ENCODE results near the gene HOXC11.

HOXC11 gene

GRCh38 chr12:53985994-53986685 is 13.2 kb downstream of the HOXC11 start:
- DNase-seq: no peak

- DNase-seq: no peak
These were observed 14.0 kb downstream of the HOXC11 start for GRCh38 chr12:53986686-53987483.

- no peak for DNase-seq
These were observed 14.9 kb downstream of the HOXC11 start for GRCh38 chr12:53987787-53988230.

- DNase-seq: no peak
These were observed 15.8 kb downstream of the HOXC11 start for GRCh38 chr12:53988541-53989226.

- peak; percentile 23 for DNase-seq
These were observed 16.5 kb downstream of the HOXC11 start for GRCh38 chr12:53989227-53990113.

- no peak for DNase-seq
These were observed 17.6 kb downstream of the HOXC11 start for GRCh38 chr12:53990311-53991076.

- DNase-seq: no peak
These were observed 18.1 kb downstream of the HOXC11 start for GRCh38 chr12:53991077-53991460.

GRCh38 chr12:53992377-53992889 is 19.5 kb downstream of the HOXC11 start:
- no peak for DNase-seq

GRCh38 chr12:53993162-53994008 is 20.5 kb downstream of the HOXC11 start:
- DNase-seq: no peak

GRCh38 chr12:53994009-53994263 is 21.0 kb downstream of the HOXC11 start:
- no peak for DNase-seq

- DNase-seq: no peak
These were observed 21.5 kb downstream of the HOXC11 start for GRCh38 chr12:53994264-53995001.

- DNase-seq: no peak
These were observed 22.1 kb downstream of the HOXC11 start for GRCh38 chr12:53995002-53995377.

- DNase-seq: no peak
These were observed 22.7 kb downstream of the HOXC11 start for GRCh38 chr12:53995378-53996239.

GRCh38 chr12:53996240-53997203 is 23.6 kb downstream of the HOXC11 start:
- DNase-seq: no peak

GRCh38 chr12:53997204-53998109 is 24.5 kb downstream of the HOXC11 start:
- no peak for DNase-seq

- DNase-seq: no peak
These were observed 25.4 kb downstream of the HOXC11 start for GRCh38 chr12:53998110-53998899.
